GM19463 (cell line): ENCODE data around the gene TEX36.
"Not testable (repeated sequence)": the region's sequence is repeated elsewhere in the genome, so short reads cannot be mapped to it uniquely, and the experiment has no call there.

Experiments
- ATAC-seq: cut with Tn5 transposase; IDR thresholded peaks from one replicate; pipeline ENCODE4 v1.9.1; 2021; ENCODE audit warnings: mild to moderate bottlenecking, moderate library complexity; ENCODE audit not compliant: unreplicated experiment

Gene TEX36, protein sequence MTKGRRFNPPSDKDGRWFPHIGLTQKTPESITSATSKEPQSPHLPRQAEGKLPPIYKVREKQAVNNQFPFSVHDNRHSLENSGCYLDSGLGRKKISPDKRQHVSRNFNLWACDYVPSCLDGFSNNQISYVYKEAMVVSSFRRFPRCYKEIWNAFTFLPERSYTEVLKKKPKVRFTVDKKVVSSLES

DNA sequence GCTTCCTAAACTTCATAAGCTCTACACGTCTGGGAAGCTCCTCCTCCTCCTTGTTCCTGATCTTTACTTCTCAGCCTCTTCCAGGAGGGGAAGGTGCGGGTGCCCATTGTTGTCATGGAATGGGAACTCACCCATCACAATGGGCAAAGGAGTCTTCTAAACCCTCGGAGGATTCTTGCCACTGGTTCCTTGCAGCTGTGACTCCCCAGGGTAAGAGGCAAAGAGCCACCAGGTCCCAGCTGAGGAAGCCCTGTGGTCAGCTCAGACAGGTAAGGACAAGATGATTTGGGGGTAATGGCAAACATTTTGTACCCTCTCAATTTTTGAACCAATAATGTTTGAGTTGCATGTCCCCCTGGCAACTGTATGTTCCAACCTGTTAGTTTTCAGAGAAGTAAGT, at the start of gene TEX36:
Gene TEX36 (minus strand): TSS at position 101 of the 400 bp plus-strand sequence. CDS start 174 bp downstream, outside the sequence.
- ATAC-seq: no peak

DNA sequence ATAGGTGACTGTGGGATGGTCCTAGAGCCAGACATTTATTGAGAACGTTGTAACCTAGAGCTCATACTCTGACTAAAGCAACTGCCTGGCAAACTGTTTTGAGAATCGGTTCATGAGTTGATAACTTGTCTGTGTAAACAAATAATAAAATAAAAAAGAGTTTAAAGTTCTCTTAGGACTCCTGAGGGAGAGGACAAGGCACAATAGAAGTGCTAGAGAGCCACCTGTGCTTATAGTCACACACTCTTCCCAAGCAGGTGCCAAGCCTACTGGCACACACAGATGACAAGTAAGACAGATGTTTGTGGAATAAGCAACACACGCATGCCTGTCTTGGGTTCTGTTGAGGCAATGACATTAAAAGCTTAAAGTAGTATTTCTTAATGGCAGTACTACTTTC, 44.5 kb upstream of the TEX36 start:
- no peak for ATAC-seq

DNA sequence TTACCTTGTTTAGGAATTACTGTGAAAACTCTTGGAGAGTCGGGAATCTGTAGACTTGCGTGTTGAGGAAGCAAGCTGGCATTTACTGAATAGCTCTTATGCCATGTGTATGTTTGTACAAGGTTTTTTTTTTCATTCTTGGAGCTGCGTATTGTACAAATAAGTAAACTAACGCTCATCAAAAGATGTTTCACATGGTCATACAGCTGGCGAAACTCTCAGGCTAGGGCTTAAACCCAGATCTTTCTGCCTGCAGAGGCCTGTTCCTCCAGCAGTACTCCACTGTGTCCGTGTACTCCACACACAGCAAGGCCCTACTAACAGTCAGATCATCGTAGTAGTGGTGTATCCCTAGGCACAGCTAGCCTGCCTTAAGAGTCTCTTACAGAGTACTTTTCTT, 44.0 kb upstream of the TEX36 start:
- ATAC-seq: no peak

DNA sequence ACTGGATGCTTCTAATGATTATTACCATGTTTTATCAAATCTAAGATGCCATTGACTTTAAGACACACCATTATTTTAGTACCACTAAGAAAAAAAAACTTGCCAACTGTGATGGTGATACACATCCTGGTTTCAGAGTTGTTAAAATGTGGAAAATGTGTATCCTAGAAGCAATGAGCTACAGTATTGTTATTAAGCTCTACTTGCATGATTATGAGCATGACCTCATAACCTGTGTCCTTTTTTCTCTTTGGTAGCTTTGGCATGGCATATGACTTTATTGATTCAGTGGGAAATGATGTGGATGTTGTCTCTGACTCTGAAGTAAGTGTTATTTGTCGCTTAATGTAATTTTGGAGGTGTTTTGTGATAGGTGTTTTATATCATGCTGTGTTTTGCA, 39.8 kb upstream of the TEX36 start:
- ATAC-seq: no peak

DNA sequence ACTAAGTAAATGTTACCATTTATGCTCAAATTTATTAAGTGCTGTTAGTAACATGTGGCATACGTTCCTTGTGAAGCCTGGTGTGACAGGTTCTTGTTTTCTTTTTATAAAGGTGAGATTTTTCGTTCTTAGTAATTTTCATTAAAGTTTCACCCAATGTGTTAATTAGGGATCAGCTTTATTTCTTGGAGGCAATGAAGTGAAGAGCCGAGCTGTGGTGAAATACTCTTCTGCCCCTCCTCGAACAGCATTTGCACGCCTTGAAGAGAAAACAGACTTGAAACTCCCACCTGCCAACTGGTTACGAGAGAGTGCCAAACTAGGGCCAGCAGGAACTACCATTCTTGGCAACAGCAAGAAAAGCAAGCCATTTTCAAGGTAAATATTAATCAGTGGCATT, 38.1 kb upstream of the TEX36 start:
- ATAC-seq: peak; percentile 48

DNA sequence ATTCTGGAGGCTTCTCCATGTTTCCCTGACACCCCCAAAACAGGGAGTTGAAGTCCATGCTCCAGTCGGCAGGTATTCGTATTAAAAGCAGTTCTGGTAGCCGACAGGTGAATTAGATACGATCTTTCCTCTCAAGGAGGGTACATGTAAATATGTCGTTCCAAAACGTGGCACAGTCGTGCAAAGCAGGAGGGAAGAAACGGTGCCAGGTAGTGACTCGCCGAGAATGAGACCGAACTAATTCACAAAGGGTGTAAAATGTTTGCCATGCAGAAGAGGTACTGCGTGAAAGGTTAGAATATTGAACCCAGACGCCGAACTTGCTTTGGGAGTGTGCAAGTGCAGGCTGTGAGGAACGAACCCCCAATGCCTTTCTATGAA, 37.0 kb upstream of the TEX36 start:
- ATAC-seq: no peak

DNA sequence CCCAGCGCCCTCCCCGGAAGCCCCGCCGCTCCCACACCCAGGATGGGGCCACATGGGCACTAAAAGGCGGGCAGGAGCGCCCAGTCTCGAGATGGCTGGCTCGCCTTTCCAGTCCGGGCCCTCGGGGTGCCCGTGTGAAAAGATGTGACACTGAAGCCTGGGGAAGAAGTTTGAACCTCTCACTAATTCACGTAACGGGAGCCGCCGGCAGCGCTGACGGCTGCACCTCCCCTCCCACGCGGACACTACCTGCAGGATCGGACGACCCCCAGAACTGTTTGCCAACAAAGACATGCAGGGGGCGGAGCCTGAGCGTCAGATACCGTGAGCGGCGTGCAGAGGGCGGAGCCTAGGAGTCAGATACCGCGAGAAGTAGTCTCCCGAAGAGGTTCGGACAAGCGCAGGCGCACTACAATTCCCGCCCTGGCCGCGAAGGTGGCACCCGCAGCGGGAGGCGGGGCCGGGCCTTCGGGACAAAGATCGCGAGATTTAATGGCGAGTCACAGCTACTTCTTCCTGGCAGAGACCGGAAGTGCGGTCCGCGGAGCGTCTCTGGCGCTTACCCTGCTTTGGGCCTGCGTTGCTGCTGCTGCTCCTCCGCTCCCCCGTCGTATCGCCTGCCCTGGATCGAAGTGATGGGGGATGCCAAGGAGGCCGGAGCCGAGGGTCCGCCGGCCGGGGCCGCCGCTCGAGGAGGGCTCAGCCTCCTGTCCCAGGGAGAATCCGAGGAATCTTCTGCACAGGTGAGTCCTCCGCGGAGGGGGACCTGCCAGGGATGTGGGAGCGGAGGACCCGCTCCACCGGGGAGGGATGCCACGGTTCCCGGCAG, 36.4 kb upstream of the TEX36 start, which contains the start of gene EDRF1:
Gene EDRF1 (plus strand): TSS at position 537 of the 829 bp plus-strand sequence. CDS start 99 bp downstream, at position 636.
- ATAC-seq: peak; percentile 78

DNA sequence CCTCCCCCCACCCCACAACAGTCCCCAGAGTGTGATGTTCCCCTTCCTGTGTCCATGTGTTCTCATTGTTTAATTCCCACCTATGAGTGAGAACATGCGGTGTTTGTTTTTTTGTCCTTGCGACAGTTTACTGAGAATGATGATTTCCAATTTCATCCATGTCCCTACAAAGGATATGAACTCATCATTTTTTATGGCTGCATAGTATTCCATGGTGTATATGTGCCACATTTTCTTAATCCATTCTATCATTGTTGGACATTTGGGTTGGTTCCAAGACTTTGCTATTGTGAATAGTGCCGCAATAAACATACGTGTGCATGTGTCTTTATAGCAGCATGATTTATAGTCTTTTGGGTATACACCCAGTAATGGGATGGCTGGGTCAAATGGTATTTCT, 31.8 kb upstream of the TEX36 start:
- ATAC-seq: not testable (repeated sequence)

DNA sequence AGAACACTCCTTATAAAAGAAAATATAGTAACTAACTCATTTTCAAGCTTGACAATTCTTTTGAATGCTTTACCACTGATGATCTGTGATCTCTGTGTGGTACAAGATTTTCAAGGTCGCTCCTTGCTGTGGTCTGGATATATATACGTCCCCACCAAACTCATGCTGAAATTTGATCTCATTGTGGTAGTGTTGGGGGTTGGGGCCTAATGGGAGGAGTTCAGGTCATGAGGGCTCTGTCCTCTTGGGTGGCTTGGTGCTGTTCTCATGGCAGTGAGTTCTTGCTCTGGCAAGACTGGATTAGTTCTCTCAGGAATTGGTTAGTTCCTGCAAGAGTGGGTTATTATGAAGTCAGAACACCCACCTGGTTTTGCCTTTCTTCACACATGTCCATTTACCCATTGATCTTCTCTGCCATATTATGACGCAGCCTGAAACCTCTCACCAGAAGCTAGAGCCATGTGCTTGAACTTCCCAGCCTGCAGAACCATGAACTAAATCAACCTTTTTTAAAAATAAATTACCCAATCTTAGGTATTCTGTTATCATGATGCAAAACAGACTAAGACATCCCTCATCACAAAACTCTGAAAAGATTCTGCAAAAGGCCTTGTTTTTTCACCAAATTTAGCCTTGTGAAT, 28.3 kb upstream of the TEX36 start:
- no peak for ATAC-seq

DNA sequence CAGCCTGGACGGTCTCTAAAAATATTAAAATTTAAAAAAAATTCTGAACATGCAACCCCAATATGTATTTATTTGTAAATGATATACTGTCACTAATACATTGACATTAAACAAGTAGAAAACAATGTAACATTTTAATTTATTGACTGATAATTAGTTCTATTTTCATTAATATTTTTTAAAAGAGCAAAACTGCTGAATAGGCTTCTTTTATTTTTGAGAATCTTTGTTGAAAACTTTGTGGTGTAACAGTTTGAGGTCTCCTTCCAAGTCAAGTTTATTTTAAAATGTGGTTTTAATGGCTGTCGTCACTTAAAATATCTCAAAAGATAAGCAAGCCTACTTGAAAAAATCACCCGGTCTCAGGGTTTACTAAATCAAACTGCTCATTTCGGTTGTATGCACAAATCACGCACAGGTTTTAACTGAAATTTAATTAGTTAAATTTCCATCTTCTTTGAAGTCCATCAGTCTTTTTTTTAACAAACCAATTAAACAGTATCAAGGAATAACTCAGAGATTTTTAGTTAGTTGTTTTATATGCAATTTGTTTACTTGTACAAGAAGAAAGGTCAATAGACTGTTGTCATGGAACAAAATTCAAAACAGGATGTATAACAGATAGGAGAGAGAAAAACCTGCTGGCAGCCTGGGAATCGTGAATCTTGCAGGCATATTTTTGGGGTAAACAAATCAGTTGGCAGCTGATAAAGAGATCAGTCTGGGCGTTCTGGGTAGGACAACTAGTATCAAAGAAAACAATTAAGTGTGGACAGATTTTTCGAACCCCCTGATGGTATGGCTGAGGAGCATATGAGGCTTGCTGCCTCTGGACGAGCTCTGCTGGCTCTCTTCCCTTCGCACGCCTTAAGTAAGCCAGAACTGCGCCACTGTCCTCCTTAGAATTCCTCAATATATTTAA, 26.9 kb upstream of the TEX36 start:
- ATAC-seq: no peak

DNA sequence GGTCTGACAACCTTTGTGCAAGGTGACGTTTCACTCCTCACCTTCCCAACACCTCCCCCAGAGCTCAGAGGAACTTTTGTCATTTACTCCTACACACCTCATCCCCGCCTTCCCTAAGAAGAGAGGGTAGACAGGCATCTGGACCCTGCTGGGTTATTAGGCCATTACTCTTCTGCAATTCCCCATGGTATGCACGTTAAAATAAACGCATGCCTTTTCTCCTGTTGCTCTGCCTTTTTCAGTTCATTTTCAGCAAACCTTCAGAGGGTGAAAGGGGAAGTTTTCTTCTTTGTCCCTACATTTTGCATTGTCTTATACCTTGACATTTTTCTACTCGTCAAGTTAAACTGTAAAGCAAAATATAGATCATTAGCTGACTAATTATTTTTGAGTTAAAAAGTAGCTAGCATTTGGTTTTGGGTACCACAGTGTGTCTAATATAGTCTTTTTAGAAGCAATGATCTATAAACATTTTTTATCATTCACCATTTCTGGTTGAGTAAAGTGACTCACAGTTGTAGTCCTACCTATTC, 26.1 kb upstream of the TEX36 start:
- peak; percentile 65 for ATAC-seq

DNA sequence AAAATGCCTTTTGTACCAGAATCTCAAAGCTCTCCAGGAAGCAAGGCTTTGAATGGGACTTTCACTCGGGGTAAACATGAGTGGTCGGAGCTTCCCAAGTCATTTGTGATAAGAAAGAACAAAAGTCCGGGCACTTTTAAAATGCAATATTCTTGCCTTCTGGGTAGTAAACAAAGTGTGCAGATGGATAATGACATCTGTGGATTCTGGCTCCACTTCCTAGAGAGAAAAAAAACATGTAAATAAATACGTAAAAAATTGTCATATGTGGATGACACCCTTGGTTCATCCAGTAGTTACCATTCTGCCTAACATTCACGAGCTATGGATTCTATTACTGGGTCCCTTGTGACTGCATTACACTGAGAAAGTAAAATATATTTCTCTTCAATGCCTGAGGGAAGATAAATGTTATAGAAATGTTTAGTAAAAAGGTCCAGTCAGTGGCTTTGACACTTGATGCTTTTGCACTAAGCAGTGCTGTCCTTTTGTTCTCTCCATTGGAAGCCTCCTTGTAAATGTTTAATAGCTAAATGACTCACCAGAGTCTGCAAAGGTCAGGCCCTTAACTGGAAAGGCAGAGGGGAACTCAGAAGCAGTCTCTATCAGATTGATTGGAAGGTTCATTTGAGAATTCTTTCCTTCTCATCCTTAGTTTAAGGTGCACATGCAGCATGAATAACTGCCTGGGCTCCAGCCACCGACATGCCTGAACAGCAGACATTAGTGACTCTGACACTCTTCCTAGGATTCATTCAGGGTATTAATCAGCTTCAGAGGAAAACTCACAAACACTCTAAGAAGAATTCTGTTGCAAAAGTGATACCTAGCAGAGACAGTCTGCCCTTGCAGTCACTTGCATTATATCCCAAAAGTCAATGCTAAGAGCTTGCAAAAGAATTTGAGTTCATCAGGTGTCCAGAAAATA, 24.8 kb upstream of the TEX36 start:
- peak; percentile 63 for ATAC-seq

DNA sequence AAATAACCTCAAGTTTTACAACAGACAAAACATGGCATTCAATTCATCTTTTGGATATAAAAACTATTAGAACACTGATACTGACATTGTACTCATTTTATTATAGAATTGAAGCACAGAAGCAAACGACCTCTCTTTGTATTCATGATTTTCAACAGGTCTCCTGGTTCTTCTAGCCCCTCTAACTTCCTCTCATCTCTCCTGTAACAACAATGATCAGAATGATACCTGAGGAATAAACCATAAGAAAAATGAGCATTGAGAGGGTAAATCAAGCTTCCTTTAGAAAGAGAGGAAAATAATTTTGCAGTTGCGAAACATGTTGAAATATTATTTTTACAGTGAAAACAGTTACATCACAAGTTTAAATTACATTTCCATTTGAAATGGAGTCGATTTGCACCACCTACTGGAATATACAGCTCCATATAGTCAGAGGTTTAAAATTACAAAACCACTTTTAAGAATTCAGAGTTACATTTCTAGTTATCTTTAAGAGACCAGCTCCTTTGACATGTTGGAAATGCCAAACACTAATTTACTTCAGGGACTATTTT, 17.5 kb upstream of the TEX36 start:
- no peak for ATAC-seq

DNA sequence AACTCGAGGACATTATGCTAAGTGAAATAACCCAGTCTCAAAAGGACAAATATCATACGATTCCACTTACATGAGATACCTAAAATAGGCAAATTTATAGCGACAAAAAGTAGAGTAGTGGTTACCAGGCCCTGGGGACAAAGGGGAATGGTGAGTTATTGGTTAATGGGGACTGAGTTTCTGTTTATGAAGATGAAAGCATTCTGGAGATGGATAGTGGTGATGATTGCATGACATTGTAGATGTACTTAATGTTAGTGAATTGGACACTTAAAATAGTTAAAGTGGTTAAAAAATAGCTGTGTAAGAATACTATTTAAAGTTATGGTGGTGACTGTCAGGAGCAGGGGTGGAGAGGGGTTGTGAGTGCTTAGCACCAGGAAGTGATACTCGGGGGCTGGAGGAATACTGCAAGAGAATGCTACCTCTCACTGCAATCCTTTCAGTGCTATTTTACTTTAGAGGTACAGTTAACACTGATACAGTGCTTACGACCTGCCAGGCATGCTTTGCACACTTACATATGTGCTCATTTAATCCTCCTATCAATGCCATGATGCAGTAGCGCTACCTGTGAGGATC, 16.7 kb upstream of the TEX36 start:
- peak; percentile 45 for ATAC-seq

DNA sequence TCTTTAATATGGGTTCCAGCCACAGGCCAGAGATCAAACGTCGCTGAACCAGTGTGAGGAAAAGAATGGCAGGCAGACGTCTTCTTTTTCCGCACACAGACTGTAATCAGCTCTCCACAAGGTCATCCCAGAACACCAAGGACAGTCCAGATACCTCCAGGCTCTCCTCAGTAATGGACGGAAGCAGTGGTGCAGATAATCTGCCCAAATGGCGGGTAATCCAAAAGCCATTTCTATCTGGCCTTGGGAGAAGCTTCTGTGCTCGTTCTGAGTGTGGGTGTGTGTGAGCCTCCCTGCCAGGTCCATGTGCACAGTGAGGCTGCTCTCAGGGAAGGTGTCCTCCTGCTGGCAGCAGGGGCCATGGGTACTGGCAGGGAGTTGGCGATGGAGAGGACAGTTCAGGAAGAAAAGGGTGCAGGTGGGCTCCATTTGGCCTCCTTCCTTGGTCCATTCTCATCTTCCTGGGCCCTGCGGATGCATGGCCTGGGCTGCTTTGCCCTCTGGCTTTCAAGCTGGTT, 15.6 kb upstream of the TEX36 start:
- no peak for ATAC-seq

DNA sequence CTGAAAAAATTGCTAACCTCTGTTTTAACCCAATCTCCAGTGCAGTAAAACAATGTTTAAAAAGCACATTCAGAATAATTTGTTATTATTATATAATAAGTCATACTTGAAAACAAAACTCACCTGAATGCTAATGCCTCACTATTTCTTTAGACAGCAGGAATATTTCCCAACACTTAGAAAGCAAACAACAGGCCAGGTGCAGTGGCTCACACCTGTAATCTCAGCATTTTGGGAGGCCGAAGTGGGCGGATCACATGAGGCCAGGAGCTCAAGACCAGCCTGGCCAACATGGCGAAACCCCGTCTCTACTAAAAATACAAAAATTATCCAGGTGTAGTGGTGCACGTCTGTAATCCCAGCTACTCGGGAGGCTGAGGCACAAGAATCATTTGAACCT, 13.9 kb upstream of the TEX36 start:
- not testable (repeated sequence) for ATAC-seq

DNA sequence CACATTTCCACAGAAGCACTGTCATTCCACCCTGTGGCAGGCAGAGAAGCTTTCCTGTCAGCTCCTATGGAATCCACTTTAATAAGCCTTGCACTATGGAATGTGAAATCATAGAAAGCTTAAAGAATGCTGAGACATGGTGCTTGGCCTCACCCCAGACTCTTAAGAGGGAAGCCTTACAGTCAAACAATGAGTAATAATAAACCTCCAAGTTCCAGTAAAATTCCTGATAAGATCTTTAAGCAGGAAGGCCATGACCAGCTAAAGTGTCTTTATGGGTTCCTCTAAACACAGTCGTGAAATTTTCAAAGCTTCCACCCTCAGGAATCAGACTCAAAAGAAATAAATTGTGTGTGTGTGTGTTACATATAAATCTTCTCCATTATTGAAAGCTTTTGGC, 11.9 kb upstream of the TEX36 start:
- ATAC-seq: no peak

DNA sequence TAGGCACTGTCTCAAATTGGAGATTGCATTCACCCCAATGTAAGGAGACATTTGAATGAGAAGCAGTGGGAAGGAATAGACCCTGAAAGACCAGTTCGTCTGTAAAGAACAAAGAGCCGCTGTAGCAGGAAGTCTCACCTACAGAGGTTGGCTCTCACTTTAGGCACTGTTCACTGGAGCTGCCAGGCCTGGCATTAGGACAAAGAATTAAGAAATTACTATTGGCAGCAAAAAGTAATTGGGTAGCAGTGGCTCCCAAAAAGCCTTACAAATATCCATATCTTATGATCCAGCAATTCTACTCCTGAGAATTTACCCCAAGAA, 10.5 kb upstream of the TEX36 start:
- ATAC-seq: no peak
